ENCODE data around the gene CPNE2.
"Not testable (repeated sequence)": the region's sequence is repeated elsewhere in the genome, so short reads cannot be mapped to it uniquely, and the experiment has no call there.

The CPNE2 gene

GRCh38 chr16:57100445-57100844 is 8.1 kb downstream of the CPNE2 start:
- no peak for DNase-seq

- no peak for DNase-seq
These were observed 10.8 kb downstream of the CPNE2 start for GRCh38 chr16:57102888-57103851.

GRCh38 chr16:57104706-57105105 is 12.3 kb downstream of the CPNE2 start:
- no peak for DNase-seq

GRCh38 chr16:57105184-57105583 is 12.8 kb downstream of the CPNE2 start:
- DNase-seq = no peak

GRCh38 chr16:57106767-57107166 is 14.4 kb downstream of the CPNE2 start:
- DNase-seq = no peak

GRCh38 chr16:57107321-57107922 is 15.0 kb downstream of the CPNE2 start:
- DNase-seq = no peak

GRCh38 chr16:57108432-57108831 is 16.0 kb downstream of the CPNE2 start:
- DNase-seq = no peak

- DNase-seq = not testable (repeated sequence)
These were observed 17.1 kb downstream of the CPNE2 start for GRCh38 chr16:57109259-57110105.

GRCh38 chr16:57110937-57111336 is 18.6 kb downstream of the CPNE2 start:
- DNase-seq = no peak

GRCh38 chr16:57111420-57111819 is 19.0 kb downstream of the CPNE2 start:
- DNase-seq = no peak

GRCh38 chr16:57112403-57113041 is 20.1 kb downstream of the CPNE2 start:
- no peak for DNase-seq

GRCh38 chr16:57113042-57113453 is 20.7 kb downstream of the CPNE2 start:
- no peak for DNase-seq

- DNase-seq = no peak
These were observed 21.3 kb downstream of the CPNE2 start for GRCh38 chr16:57113664-57114063.

GRCh38 chr16:57115168-57115513 is 22.8 kb downstream of the CPNE2 start:
- no peak for DNase-seq

GRCh38 chr16:57115514-57116182 is 23.3 kb downstream of the CPNE2 start:
- DNase-seq = no peak

GRCh38 chr16:57118461-57119084 is 26.2 kb downstream of the CPNE2 start:
- no peak for DNase-seq

- no peak for DNase-seq
These were observed 31.0 kb downstream of the CPNE2 start for GRCh38 chr16:57123216-57123973.

GRCh38 chr16:57123974-57124674 is 31.7 kb downstream of the CPNE2 start:
- no peak for DNase-seq

GRCh38 chr16:57125376-57125775 is 33.0 kb downstream of the CPNE2 start:
- no peak for DNase-seq

- no peak for DNase-seq
These were observed 33.6 kb downstream of the CPNE2 start for GRCh38 chr16:57125969-57126368.

Measured in stimulated activated CD4-positive, alpha-beta T cell treated with anti-CD3 and anti-CD28 coated beads, Interleukin-1b, Interleukin-23, amount 100 ng/mL, for 48 hours (primary cell).